Mucosa of gallbladder (tissue), 1 donor: ENCODE data around the gene IKZF3. TPM values are rescaled to one million over a fixed set of nuclear protein-coding genes. Genes with fewer than 3 reads are reported as not detected.

Experiments
- DNase-seq: peaks from one replicate; pipeline ENCODE4 v3.0.0-alpha.2; 2020; ENCODE audit warnings: low spot score
- total RNA-seq: library from RNA; stranded (reverse); gene quantifications from one replicate; pipeline ENCODE4 v1.2.1, GENCODE V29; 2021
- donor health status: DM: no; HTN: no; CAD: no.

The IKZF3 gene
- total RNA-seq, 1 donor from 2014 or later: 5.8 TPM

DNA sequence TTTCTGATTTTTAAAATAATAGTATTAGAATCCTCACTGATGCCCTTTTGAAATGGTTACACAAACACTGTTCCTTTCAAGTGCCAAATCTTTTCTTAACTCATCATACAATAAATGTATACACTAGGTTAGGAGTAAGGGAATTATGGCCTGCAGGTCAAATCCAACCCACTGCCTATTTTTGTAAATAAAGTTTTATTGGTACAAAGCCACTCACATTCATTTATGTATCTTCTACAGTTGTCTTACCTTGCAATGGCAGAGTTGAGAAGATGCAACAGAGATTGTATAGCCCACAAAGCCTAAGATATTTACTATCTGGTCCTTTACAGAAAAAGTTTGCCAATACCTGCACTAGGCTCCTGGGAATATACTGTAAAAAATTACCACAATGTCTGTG lies 47.8 kb downstream of the IKZF3 start:
- DNase-seq: no peak

DNA sequence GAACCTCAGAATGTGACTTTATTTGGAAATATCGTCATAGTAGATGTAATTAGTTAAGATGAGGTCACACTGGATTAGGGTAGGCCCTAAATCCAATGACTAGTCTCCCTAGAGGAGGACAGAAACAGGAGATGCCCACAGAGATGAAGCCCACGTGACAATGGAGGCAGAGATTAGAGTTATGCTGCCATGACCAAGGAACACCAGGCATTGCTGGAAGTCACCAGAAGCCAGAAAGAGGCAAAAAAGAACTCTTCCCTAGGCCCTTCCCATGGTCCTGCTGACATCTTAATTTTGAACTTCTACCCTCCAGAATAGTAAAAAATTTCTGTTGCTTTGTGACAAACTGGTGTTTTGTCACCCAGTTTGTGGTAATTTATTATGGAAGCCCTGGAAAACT lies 49.6 kb downstream of the IKZF3 start:
- no peak for DNase-seq

DNA sequence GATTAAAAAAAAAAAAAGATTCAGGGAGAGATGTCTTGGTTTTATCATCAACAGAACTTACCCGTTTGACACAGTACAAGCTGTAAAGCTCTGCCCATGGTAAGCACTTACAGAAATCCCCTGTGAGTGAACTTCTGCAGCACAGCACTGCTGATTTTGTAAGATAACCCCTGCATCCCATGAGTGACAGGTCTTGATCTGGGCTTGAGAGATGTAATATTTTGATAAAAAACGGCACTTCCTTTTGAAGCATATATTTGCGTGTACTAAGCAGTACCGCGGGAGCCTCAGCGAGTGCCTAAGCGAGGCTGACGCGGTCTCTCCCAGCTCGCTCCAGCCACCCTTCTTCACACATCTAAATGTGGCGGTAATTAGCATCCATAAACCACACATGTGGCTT lies 50.5 kb downstream of the IKZF3 start:
- DNase-seq: peak; percentile 11

GRCh38 chr17:39812466-39812865 lies 51.6 kb downstream of the IKZF3 start:
- DNase-seq: no peak

DNA sequence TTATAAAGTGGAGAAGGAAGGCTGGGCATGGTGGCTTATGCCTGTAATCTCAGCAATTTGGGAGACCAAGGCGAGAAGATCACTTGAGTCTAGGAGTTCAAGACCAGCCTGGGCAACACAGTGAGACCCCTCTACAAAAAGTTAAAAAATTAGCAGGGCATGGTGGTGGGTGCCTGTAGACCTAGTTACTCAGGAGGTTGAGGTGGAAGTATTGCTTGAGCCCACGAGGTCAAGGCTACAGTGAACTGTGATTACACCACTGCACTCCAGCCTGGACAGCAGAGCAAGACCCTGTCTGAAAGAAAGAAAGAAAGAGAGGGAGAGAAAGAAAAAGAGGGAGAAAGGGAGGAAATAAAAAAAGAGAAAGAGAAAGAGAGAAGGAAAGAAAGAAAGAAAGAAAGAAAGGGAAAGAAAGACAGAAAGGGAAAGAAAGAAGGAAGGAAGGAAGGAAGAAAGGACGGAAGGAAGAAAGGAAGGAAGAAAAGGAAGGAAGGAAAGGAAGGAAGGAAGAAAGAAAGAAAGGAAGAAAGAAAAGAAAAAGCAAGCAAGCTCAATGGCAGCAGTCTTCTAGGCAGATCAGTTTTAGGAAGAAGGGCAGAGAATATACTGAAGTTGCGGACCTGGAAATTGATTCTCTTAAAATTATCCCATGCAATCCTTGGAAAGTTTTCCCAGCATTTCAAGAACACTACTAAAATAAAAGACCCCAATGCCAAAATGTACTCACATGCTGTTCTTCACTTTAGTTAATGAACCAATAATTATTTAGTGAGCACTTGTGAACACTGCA lies 53.0 kb downstream of the IKZF3 start:
- DNase-seq: no peak

GRCh38 chr17:39809221-39809620 lies 54.9 kb downstream of the IKZF3 start:
- no peak for DNase-seq

- DNase-seq: no peak
Observed at GRCh38 chr17:39808409-39808997, 55.6 kb downstream of the IKZF3 start.

- no peak for DNase-seq
Observed at GRCh38 chr17:39804839-39805238, 59.3 kb downstream of the IKZF3 start.

DNA sequence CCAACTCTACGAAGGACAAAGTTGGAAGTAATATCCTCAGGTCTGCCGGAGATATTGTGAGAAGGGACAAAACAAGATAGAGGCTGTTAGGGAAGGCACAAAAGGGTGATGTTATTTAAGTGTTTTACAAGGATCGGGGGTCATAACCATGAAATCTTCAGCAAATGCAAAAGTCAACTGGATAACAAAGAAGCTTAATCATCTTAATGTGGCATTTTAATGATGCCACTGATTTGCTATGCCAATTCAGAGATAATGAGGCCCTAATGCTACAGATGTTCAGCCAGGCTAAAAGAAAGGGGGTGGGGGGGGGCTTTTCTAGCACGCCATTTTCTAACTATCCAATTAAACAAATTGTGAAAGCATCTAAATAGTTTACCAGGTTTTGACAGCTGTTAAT lies 63.1 kb downstream of the IKZF3 start:
- DNase-seq: no peak

DNA sequence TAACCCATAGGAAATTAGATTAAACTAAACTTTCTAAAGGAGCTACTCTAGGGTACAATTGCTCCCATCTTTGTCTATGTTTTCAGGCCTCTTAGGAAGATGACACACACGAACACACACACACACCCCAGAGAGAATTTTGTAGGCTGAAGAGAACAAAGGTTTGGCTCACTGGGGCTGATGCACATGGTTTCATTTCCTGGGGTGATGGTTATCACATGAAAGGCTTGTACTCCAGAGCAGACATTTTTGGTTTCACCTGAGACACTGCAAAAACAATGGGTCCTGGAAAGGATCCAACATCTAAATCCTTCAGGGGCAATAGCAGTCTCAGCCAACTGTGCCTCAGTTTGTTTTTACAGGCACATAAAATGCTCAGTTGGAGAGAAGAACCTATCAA lies 63.6 kb downstream of the IKZF3 start:
- no peak for DNase-seq

- no peak for DNase-seq
Observed at GRCh38 chr17:39799395-39799794, 64.7 kb downstream of the IKZF3 start.

GRCh38 chr17:39794249-39794970 lies 69.7 kb downstream of the IKZF3 start:
- no peak for DNase-seq

DNA sequence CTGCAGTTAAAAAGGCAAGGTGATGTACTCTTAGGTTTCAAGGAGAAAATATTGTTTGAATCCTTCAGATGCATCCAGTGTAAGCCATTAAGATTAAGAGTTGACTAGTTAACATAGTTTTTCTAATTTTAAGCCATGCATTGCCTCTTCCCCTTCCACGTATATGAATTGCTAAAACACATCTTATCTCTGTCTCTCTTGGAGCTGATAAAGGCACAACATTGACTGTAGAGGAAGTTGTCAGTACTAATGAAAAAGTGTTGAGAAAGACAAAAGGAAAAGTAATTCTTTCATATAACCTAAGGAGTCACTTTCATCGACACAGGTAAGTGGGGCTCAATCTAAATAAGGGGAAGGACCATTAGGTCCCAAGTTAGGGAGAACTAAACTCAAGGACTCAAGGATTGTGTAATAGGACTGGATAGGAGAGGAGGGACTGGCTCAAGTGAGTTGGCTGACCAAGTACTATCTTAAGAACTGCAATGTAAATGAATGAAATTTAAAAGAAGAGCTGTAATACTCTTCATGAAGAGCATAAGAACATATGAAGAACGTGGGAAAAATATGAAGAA lies 70.7 kb downstream of the IKZF3 start:
- no peak for DNase-seq

DNA sequence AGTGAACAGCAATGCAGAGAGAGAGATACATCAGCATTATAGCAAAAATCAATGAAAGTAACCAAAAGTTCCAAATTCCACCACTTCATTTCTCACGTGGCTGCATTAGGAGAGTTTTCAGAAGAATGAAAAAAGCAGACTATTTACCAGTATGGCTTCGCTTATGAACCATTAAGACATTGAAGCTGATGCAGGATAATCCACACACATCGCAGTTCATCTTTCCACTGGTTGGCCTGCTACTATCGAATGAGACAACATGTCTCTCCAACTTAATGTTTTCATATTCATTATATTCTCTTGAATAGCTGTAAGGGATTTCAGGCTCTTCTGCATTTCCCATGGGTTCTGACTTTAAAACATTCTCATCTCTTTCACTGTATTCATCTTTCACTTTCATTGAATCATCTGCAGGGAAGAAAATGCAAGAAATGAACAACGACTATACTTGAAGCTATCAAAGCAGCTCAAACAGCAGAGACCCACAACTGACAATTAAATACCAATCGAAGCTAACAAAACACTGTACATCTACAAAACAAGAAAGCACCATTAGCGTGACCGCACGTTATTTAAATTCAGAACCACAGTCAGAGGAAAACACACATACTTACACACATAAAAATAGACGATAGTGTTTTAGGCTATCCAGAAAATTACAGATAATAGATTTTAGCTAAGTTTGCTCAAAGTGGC lies 71.4 kb downstream of the IKZF3 start:
- DNase-seq: no peak

GRCh38 chr17:39791111-39791992 lies 72.8 kb downstream of the IKZF3 start:
- DNase-seq: no peak

GRCh38 chr17:39787743-39788484 lies 76.2 kb downstream of the IKZF3 start:
- DNase-seq: no peak

DNA sequence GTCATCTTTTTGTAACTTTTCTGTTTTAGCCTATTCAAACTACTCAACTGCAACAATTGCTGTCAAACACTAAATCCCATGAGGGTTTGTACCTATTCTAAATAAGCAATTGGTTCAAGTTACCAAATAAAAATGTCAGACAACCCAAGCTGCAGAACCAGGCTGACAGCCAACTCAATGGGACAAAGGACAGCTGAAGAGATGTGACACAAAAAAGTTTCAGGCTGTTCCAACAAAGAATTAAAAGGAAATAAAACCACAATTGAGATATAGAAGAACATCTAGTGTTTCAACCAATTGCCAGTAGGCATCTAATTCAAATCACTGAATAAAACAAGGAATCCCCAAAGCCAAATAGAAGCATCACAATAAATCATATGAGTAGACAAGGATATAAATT lies 77.1 kb downstream of the IKZF3 start:
- DNase-seq: no peak

GRCh38 chr17:39782980-39783379 lies 81.1 kb downstream of the IKZF3 start:
- no peak for DNase-seq

DNA sequence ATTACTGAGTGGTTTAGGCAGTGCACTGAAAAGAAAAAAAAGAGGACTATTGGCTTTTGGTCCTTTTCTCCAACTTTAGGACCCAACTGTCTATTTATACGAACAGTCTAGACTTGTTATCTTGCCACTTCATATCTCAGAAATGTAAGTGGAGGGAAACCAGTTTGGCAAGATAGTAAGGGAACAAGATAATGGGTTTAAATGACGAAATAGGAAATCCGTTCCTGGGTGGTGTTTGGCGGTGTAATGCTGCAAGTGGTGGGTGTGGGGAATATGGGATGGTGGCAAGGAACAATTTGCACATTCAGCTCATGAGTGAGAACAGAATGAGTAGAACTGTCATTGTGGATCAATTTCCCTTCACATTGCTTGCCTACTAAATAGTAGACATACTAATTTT lies 81.6 kb downstream of the IKZF3 start:
- DNase-seq: no peak

GRCh38 chr17:39781861-39782213 lies 82.3 kb downstream of the IKZF3 start:
- no peak for DNase-seq
